IPS DF 6.9 (cell line): ENCODE results near the gene SLIT3.
"Not testable (repeated sequence)": the region's sequence is repeated elsewhere in the genome, so short reads cannot be mapped to it uniquely, and the experiment has no call there.

Source experiments
- DNase-seq: peaks from one replicate; pipeline ENCODE4 v3.0.0-alpha.2; 2013; ENCODE audit warnings: low read depth, low spot score
- H3K27ac ChIP-seq: one replicate; pipeline ENCODE4 v1.5.1; 2013; ENCODE audit warnings: low read length, control low read depth
- H3K27me3 ChIP-seq: 2 replicates; pipeline ENCODE4 v1.6.1; 2013; ENCODE audit warnings: mild to moderate bottlenecking, low read length; ENCODE audit not compliant: control insufficient read depth, insufficient read depth
- H3K36me3 ChIP-seq: 2 replicates; pipeline ENCODE4 v1.6.1; 2013; ENCODE audit warnings: low read length; ENCODE audit not compliant: control insufficient read depth, insufficient read depth
- H3K4me1 ChIP-seq: 2 replicates; pipeline ENCODE4 v1.6.1; 2013; ENCODE audit warnings: low read length; ENCODE audit not compliant: control insufficient read depth, insufficient read depth
- H3K4me3 ChIP-seq: 2 replicates; pipeline ENCODE4 v1.5.1; 2013; ENCODE audit warnings: mild to moderate bottlenecking, low read length
- H3K9me3 ChIP-seq: 2 replicates; pipeline ENCODE4 v1.6.1; 2013; ENCODE audit warnings: low read length, inconsistent platforms; ENCODE audit not compliant: control insufficient read depth, insufficient read depth
- WGBS: extraction: QIAGEN DNeasy Blood & Tissue Kit; methylation state at CpG from one replicate; pipeline ENCODE4 v1.1.7; 2013; ENCODE audit warnings: mixed read lengths, missing lambda C conversion rate; ENCODE audit not compliant: insufficient read length, insufficient coverage; 5-methylcytosine and 5-hydroxymethylcytosine counted together

Gene SLIT3

GRCh38 chr5:169225830-169226356 lies 75.0 kb downstream of the SLIT3 start:
- WGBS = no CpG with 5 or more reads among the region's 6 CpGs
- Histone ChIP-seq H3K4me3 (no peak overlapping the region), H3K27ac (no peak overlapping the region), H3K4me1 (no peaks in the 10 kb centered on the region), H3K27me3 (peaks cover 4% of the 10 kb centered on the region; the same call in 1 of the 2 replicates), H3K9me3 (no peaks in the 10 kb centered on the region), H3K36me3 (no peaks in the 10 kb centered on the region)
- DNase-seq = no peak

- H3K27ac ChIP-seq = no peak overlapping the region
- peaks cover 4% of the 10 kb centered on the region; the same call in 1 of the 2 replicates for H3K27me3 ChIP-seq
- no peaks in the 10 kb centered on the region for H3K9me3 ChIP-seq
- H3K4me1 ChIP-seq = no peaks in the 10 kb centered on the region
- no CpG with 5 or more reads among the region's 1 CpG for WGBS
- DNase-seq = no peak
- no peaks in the 10 kb centered on the region for H3K36me3 ChIP-seq
- H3K4me3 ChIP-seq = no peak overlapping the region
Observed at GRCh38 chr5:169223595-169223953, 77.4 kb downstream of the SLIT3 start.

- no peaks in the 10 kb centered on the region for H3K36me3 ChIP-seq
- no peak overlapping the region for H3K27ac ChIP-seq
- H3K4me1 ChIP-seq = no peaks in the 10 kb centered on the region
- peaks cover 4% of the 10 kb centered on the region; the same call in 1 of the 2 replicates for H3K27me3 ChIP-seq
- no peak overlapping the region for H3K4me3 ChIP-seq
- DNase-seq = no peak
- H3K9me3 ChIP-seq = no peaks in the 10 kb centered on the region
- no CpG with 5 or more reads among the region's 9 CpGs for WGBS
Observed at GRCh38 chr5:169222934-169223594, 77.9 kb downstream of the SLIT3 start.

GRCh38 chr5:169221519-169221918 lies 79.4 kb downstream of the SLIT3 start:
- Histone ChIP-seq H3K4me3 (no peak overlapping the region), H3K27me3 (peaks cover 4% of the 10 kb centered on the region; the same call in 1 of the 2 replicates), H3K9me3 (no peaks in the 10 kb centered on the region), H3K36me3 (no peaks in the 10 kb centered on the region), H3K27ac (no peak overlapping the region), H3K4me1 (no peaks in the 10 kb centered on the region)
- DNase-seq = no peak
- no CpG with 5 or more reads among the region's 5 CpGs for WGBS

- Histone ChIP-seq H3K27ac (no peak overlapping the region), H3K27me3 (peaks cover 4% of the 10 kb centered on the region; the same call in 1 of the 2 replicates), H3K4me1 (no peaks in the 10 kb centered on the region), H3K9me3 (no peaks in the 10 kb centered on the region), H3K36me3 (no peaks in the 10 kb centered on the region), H3K4me3 (no peak overlapping the region)
- no peak for DNase-seq
- no CpG with 5 or more reads among the region's 6 CpGs for WGBS
Observed at GRCh38 chr5:169219961-169220360, 81.0 kb downstream of the SLIT3 start.

GRCh38 chr5:169219351-169219750 lies 81.6 kb downstream of the SLIT3 start:
- Histone ChIP-seq H3K27me3 (peaks cover 4% of the 10 kb centered on the region; the same call in 1 of the 2 replicates), H3K9me3 (no peaks in the 10 kb centered on the region), H3K4me3 (no peak overlapping the region), H3K36me3 (no peaks in the 10 kb centered on the region), H3K4me1 (no peaks in the 10 kb centered on the region), H3K27ac (no peak overlapping the region)
- DNase-seq = no peak
- no CpG with 5 or more reads among the region's 5 CpGs for WGBS

GRCh38 chr5:169218861-169219260 lies 82.1 kb downstream of the SLIT3 start:
- peaks cover 4% of the 10 kb centered on the region; the same call in 1 of the 2 replicates for H3K27me3 ChIP-seq
- H3K4me1 ChIP-seq = no peaks in the 10 kb centered on the region
- H3K36me3 ChIP-seq = no peaks in the 10 kb centered on the region
- no CpG with 5 or more reads among the region's 4 CpGs for WGBS
- H3K27ac ChIP-seq = no peak overlapping the region
- no peaks in the 10 kb centered on the region for H3K9me3 ChIP-seq
- no peak overlapping the region for H3K4me3 ChIP-seq
- no peak for DNase-seq

- Histone ChIP-seq H3K9me3 (no peaks in the 10 kb centered on the region), H3K27ac (no peak overlapping the region), H3K4me3 (no peak overlapping the region), H3K27me3 (peaks cover 3% of the 10 kb centered on the region; the same call in 1 of the 2 replicates), H3K4me1 (no peaks in the 10 kb centered on the region), H3K36me3 (no peaks in the 10 kb centered on the region)
- DNase-seq = no peak
- no CpG with 5 or more reads among the region's 2 CpGs for WGBS
Observed at GRCh38 chr5:169218176-169218575, 82.8 kb downstream of the SLIT3 start.

- Histone ChIP-seq H3K27ac (no peak overlapping the region), H3K4me1 (no peaks in the 10 kb centered on the region), H3K27me3 (peaks cover 2% of the 10 kb centered on the region; the same call in 1 of the 2 replicates), H3K36me3 (no peaks in the 10 kb centered on the region), H3K4me3 (no peak overlapping the region), H3K9me3 (no peaks in the 10 kb centered on the region)
- no CpG with 5 or more reads among the region's 8 CpGs for WGBS
- DNase-seq = no peak
Observed at GRCh38 chr5:169216866-169217265, 84.1 kb downstream of the SLIT3 start.

GRCh38 chr5:169213479-169213878 lies 87.5 kb downstream of the SLIT3 start:
- H3K27me3 ChIP-seq = no peaks in the 10 kb centered on the region
- H3K27ac ChIP-seq = no peak overlapping the region
- no peak overlapping the region for H3K4me3 ChIP-seq
- DNase-seq = no peak
- no peaks in the 10 kb centered on the region for H3K36me3 ChIP-seq
- no peaks in the 10 kb centered on the region for H3K4me1 ChIP-seq
- no peaks in the 10 kb centered on the region for H3K9me3 ChIP-seq

- not testable (repeated sequence) for H3K36me3 ChIP-seq, H3K4me3 ChIP-seq, H3K9me3 ChIP-seq, H3K4me1 ChIP-seq, H3K27me3 ChIP-seq, DNase-seq, H3K27ac ChIP-seq
- no CpG with 5 or more reads among the region's 3 CpGs for WGBS
Observed at GRCh38 chr5:169211761-169212160, 89.2 kb downstream of the SLIT3 start.
